Peyer's patch (tissue), 4 donors: ENCODE data around the gene KCMF1.

Source experiments
- POLR2A ChIP-seq, 2 donors: fragments of 450-650 bp; IDR thresholded peaks; one replicate each; pipeline ENCODE4 v1.5.1; 2017; ENCODE audit warnings: antibody characterized with exemption in 2 of 2, mild to moderate bottlenecking in 2 of 2, moderate library complexity in 2 of 2
- TF ChIP-seq, protein P1 (sequence below), 6 experiments: fragments of 450-650 bp in 4 of 6; fragments of 200-600 bp in 2 of 6; sonication (generic) in 1 of 6; IDR thresholded peaks; one replicate each; pipeline ENCODE4 v1.5.1; 2017 to 2019; ENCODE audit warnings: antibody characterized with exemption in 6 of 6, mild to moderate bottlenecking in 3 of 6, moderate library complexity in 1 of 6

DNA sequence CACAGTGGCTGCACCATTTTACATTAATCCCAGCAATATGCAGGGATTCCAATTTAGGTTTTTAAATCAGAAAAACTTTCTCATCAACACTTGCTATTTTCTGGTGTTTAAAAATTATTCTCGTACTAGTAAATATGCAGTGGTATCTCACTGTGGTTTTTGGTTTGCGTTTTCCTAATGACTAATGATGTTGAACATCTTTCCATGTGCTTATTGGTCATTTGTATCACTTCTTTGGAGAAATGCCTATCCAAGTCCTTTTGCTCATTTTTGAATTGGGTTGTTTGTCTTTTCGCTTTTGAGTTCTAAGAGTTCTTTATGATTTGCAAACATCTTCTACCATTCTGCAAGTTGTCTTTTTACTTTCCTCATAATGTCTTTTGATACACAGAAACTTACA lies 100.1 kb downstream of the KCMF1 start:
- TF ChIP-seq, protein P1, sequence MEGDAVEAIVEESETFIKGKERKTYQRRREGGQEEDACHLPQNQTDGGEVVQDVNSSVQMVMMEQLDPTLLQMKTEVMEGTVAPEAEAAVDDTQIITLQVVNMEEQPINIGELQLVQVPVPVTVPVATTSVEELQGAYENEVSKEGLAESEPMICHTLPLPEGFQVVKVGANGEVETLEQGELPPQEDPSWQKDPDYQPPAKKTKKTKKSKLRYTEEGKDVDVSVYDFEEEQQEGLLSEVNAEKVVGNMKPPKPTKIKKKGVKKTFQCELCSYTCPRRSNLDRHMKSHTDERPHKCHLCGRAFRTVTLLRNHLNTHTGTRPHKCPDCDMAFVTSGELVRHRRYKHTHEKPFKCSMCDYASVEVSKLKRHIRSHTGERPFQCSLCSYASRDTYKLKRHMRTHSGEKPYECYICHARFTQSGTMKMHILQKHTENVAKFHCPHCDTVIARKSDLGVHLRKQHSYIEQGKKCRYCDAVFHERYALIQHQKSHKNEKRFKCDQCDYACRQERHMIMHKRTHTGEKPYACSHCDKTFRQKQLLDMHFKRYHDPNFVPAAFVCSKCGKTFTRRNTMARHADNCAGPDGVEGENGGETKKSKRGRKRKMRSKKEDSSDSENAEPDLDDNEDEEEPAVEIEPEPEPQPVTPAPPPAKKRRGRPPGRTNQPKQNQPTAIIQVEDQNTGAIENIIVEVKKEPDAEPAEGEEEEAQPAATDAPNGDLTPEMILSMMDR (IDR thresholded peaks at IDR 0.05): no peak
- no peak for TF ChIP-seq POLR2A (IDR thresholded peaks at IDR 0.05)
